ENCODE measurements around the gene TYRP1.

TYRP1 gene

DNA sequence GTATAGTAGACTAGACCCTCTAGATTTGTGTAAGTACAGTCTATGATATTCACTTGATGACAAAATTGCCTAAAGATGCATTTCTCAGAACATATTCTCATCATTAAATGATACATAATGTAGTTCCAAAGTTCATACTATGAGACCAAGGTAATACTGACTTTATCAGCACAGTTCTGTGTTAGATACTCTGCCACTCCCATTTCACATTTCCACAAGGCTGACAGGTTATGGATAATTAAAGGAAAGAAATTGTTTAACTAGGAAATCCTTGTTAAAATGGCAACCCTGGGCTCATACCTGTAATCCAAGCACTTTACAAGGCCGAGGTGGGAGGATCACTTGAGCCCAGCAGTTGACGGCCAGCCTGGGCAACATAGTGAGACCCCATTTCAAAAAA lies 33.6 kb downstream of the TYRP1 start:
- Histone ChIP-seq H3K36me3 (ENCODE audit: control insufficient read depth, insufficient read depth, low read length) (no peaks in the 10 kb centered on the region), H3K9me3 (ENCODE audit: control insufficient read depth, insufficient read depth, low read length) (no peaks in the 10 kb centered on the region), H3K4me1 (ENCODE audit: control insufficient read depth, insufficient read depth, low read length) (no peaks in the 10 kb centered on the region), H3K4me3 (ENCODE audit: low read length) (no peak overlapping the region), H3K27ac (ENCODE audit: low read length) (no peak overlapping the region), H3K27me3 (ENCODE audit: control insufficient read depth, insufficient read depth, low read length) (no peaks in the 10 kb centered on the region)
- no peak for DNase-seq (ENCODE audit: low read depth, low spot score)
- WGBS (ENCODE audit: insufficient coverage, insufficient read length) = no CpG with 5 or more reads among the region's 2 CpGs

DNA sequence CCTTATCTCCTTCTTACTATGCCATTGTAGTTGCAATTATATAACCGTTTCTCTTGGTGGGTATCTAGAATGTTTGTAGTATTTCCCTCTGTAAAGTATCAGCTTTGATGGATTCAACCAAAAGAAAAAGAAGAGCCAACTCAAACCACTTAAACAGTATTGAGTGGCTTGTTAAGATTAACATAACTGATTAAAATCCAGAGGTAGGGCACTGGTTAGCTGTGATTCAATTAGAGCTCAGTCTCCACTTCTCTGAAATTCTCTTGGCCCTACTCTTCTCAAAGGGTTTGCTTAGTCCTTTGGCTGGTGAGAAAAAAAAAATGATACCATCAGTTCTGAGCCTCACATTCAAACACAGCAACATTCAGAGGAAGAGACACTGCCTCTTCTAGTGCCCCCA lies 37.0 kb downstream of the TYRP1 start:
- no CpG with 5 or more reads among the region's 1 CpG for WGBS (ENCODE audit: insufficient coverage, insufficient read length)
- no peaks in the 10 kb centered on the region for H3K9me3 ChIP-seq (ENCODE audit: control insufficient read depth, insufficient read depth, low read length)

DNA sequence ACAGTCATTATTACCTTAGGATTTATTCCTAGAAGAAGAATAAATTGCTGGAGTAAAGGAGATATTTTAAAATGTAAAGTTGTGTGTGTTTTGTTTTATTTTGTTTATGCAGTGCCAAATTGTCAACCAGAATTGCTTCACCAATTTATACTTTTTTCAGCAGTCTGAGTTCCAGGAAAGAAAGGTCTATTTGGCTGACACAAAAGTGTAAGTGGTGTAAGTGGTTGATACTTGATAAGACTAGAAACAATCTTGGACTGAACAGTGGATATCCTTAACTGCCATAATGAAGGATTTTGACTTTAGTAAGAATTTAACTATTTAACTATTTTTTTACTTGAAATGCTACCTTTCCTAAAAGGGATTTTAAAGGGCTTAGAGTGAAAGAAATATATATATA lies 37.7 kb downstream of the TYRP1 start:
- H3K36me3 ChIP-seq (ENCODE audit: control insufficient read depth, insufficient read depth, low read length) = no peaks in the 10 kb centered on the region
- no peak for DNase-seq (ENCODE audit: low read depth, low spot score)

More for the DNA sequence above, 37.0 kb downstream of the TYRP1 start:
- no peak overlapping the region for H3K27ac ChIP-seq (ENCODE audit: low read length)
- no peaks in the 10 kb centered on the region for H3K27me3 ChIP-seq (ENCODE audit: control insufficient read depth, insufficient read depth, low read length)
- DNase-seq (ENCODE audit: low read depth, low spot score) = no peak
- no peaks in the 10 kb centered on the region for H3K4me1 ChIP-seq (ENCODE audit: control insufficient read depth, insufficient read depth, low read length)
- no peaks in the 10 kb centered on the region for H3K36me3 ChIP-seq (ENCODE audit: control insufficient read depth, insufficient read depth, low read length)
- no peak overlapping the region for H3K4me3 ChIP-seq (ENCODE audit: low read length)

DNA sequence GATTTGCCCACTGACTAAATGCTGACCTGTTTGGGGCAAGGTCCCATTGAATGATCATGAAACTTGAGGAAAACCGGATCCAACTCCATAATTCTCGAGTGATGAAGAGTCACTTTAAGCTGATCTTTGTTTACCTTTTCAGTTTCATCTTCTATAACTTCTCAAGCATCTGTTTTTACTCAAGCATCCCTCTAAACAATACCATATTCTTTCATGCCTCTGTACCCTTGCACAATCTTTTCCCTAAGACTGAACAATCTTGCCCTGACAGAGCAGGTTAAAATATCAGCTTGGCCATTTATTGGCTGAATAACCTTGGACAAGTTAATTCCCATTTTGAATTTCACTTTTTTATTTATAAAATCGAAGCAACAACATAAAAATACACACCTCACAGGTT lies 39.8 kb downstream of the TYRP1 start:
- no peak overlapping the region for H3K4me3 ChIP-seq (ENCODE audit: low read length)
- WGBS (ENCODE audit: insufficient coverage, insufficient read length) = no CpG with 5 or more reads among the region's 3 CpGs

More for the DNA sequence above, 37.7 kb downstream of the TYRP1 start:
- Histone ChIP-seq H3K4me3 (ENCODE audit: low read length) (no peak overlapping the region), H3K27me3 (ENCODE audit: control insufficient read depth, insufficient read depth, low read length) (no peaks in the 10 kb centered on the region), H3K9me3 (ENCODE audit: control insufficient read depth, insufficient read depth, low read length) (no peaks in the 10 kb centered on the region), H3K27ac (ENCODE audit: low read length) (no peak overlapping the region), H3K4me1 (ENCODE audit: control insufficient read depth, insufficient read depth, low read length) (no peaks in the 10 kb centered on the region)

DNA sequence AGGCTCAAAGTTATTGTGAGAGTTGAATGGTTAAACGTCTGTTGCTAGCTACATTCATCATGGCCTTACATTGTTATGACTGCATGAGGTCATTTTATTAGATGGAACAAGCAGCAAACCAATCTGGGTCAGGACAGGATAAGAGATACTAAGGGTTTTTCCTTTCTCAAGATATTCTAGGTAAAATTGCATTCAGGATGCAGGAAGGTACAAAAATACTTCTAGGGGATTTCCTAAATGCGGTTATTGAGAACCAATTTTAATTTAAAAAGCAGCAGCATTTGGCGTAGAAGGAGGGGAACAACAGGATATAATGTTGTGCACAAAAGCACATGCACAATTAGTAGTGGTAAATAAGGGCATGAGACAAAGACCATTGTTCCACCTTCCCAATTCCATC lies 42.5 kb downstream of the TYRP1 start:
- Histone ChIP-seq H3K4me3 (ENCODE audit: low read length) (no peak overlapping the region), H3K27me3 (ENCODE audit: control insufficient read depth, insufficient read depth, low read length) (no peaks in the 10 kb centered on the region), H3K4me1 (ENCODE audit: control insufficient read depth, insufficient read depth, low read length) (no peaks in the 10 kb centered on the region), H3K27ac (ENCODE audit: low read length) (no peak overlapping the region), H3K9me3 (ENCODE audit: control insufficient read depth, insufficient read depth, low read length) (no peaks in the 10 kb centered on the region), H3K36me3 (ENCODE audit: control insufficient read depth, insufficient read depth, low read length) (no peaks in the 10 kb centered on the region)
- no CpG with 5 or more reads among the region's 3 CpGs for WGBS (ENCODE audit: insufficient coverage, insufficient read length)
- no peak for DNase-seq (ENCODE audit: low read depth, low spot score)

More for the DNA sequence above, 39.8 kb downstream of the TYRP1 start:
- H3K36me3 ChIP-seq (ENCODE audit: control insufficient read depth, insufficient read depth, low read length) = no peaks in the 10 kb centered on the region
- no peaks in the 10 kb centered on the region for H3K27me3 ChIP-seq (ENCODE audit: control insufficient read depth, insufficient read depth, low read length)
- H3K9me3 ChIP-seq (ENCODE audit: control insufficient read depth, insufficient read depth, low read length) = no peaks in the 10 kb centered on the region
- no peak for DNase-seq (ENCODE audit: low read depth, low spot score)
- no peaks in the 10 kb centered on the region for H3K4me1 ChIP-seq (ENCODE audit: control insufficient read depth, insufficient read depth, low read length)
- H3K27ac ChIP-seq (ENCODE audit: low read length) = no peak overlapping the region

DNA sequence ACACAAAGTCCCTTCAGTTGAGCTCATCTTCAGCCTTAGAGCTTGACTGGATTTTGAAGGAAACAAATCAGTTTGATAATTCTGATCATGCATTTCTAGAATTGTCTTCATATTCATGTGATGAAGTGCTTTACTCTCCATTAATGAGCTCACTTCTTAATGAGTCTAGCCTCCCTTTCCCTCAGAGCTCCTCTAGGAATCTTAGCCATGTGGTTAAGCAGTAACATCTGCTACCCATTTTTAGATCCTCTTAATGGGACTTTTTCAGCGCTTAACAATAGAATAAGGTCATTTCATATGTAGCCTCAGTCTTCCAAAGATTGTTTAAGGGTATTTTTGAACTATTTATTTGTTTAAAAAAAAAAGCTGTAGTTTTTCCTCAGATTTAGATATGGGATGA lies 44.7 kb downstream of the TYRP1 start:
- no peaks in the 10 kb centered on the region for H3K27me3 ChIP-seq (ENCODE audit: control insufficient read depth, insufficient read depth, low read length)
- H3K9me3 ChIP-seq (ENCODE audit: control insufficient read depth, insufficient read depth, low read length) = no peaks in the 10 kb centered on the region
- no peak overlapping the region for H3K4me3 ChIP-seq (ENCODE audit: low read length)
- H3K27ac ChIP-seq (ENCODE audit: low read length) = no peak overlapping the region
- H3K4me1 ChIP-seq (ENCODE audit: control insufficient read depth, insufficient read depth, low read length) = no peaks in the 10 kb centered on the region
- H3K36me3 ChIP-seq (ENCODE audit: control insufficient read depth, insufficient read depth, low read length) = no peaks in the 10 kb centered on the region
- no peak for DNase-seq (ENCODE audit: low read depth, low spot score)
- WGBS (ENCODE audit: insufficient coverage, insufficient read length) = no CpG with 5 or more reads among the region's 1 CpG

DNA sequence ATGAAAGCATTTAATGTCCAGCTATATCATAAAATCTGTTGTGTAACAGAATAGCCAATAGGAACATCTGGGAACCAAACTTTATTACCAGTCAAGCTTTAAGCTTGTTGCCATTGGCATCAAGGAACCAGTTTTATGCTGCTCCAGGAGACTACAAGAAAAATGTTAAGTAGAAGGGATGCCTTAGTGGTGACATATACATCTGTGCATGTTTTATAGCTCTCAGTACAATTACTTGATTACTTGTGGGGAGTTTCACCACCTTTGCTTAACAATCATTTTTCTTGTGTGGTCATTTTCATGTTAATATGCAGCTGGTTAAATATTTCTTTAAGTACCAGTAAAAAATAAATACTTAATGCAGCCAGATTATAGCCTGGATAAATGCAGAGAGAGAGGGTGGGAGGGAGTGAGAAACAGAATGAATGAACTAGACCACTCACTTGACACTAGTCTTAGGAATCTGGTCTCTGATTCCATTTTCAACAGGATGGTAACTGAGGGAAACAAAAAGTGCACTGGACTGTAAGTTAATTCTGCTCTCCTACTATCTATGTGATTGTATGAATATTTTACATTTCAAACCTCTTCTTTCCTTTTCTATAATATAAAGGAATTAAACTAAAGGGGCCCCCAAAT lies 45.9 kb downstream of the TYRP1 start:
- H3K4me3 ChIP-seq (ENCODE audit: low read length) = no peak overlapping the region
- H3K36me3 ChIP-seq (ENCODE audit: control insufficient read depth, insufficient read depth, low read length) = no peaks in the 10 kb centered on the region
- DNase-seq (ENCODE audit: low read depth, low spot score) = no peak
- no peak overlapping the region for H3K27ac ChIP-seq (ENCODE audit: low read length)
- no peaks in the 10 kb centered on the region for H3K4me1 ChIP-seq (ENCODE audit: control insufficient read depth, insufficient read depth, low read length)
- no peaks in the 10 kb centered on the region for H3K27me3 ChIP-seq (ENCODE audit: control insufficient read depth, insufficient read depth, low read length)
- H3K9me3 ChIP-seq (ENCODE audit: control insufficient read depth, insufficient read depth, low read length) = no peaks in the 10 kb centered on the region

DNA sequence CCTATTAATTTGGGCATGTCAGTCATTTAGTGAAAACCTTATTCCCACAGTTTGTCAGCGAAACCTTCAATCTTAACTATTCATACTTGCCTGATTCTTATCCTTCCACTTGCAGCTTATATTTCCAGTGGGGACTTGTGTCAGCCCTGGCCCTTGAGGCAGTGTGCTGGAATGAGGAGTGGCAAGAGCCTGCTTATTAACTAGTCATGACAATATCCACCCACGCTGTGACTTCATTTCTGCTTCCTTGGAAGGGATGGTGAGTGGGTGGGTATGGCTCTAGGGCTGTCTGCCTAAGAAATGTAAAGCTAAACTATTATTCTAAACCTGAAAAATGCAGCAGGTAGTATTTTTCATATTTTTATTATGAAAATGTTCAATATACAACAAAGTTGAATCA lies 47.7 kb downstream of the TYRP1 start:
- DNase-seq (ENCODE audit: low read depth, low spot score) = no peak

DNA sequence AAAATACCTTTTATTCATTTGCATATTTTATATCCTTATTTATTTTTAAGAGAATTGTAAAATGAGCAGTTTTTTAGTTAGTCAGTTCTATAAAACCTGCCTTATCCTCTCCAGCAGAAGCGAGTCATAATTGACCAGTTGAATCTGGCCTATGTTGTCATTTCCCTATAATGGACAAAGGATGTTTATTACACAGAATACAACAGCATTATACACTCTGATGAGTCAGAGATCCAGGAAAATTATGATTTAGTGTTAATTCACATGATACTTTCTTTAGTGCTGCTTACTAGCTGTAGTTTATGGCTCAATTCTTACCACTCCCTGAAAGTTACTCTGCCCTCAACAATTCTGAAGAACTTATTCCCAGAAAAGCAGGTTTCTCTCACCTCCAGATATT lies 54.8 kb downstream of the TYRP1 start:
- no peak overlapping the region for H3K4me3 ChIP-seq (ENCODE audit: low read length)
- no peaks in the 10 kb centered on the region for H3K36me3 ChIP-seq (ENCODE audit: control insufficient read depth, insufficient read depth, low read length)
- H3K27ac ChIP-seq (ENCODE audit: low read length) = no peak overlapping the region
- no peaks in the 10 kb centered on the region for H3K4me1 ChIP-seq (ENCODE audit: control insufficient read depth, insufficient read depth, low read length)
- DNase-seq (ENCODE audit: low read depth, low spot score) = no peak
- no CpG with 5 or more reads among the region's 1 CpG for WGBS (ENCODE audit: insufficient coverage, insufficient read length)
- H3K27me3 ChIP-seq (ENCODE audit: control insufficient read depth, insufficient read depth, low read length) = no peaks in the 10 kb centered on the region
- H3K9me3 ChIP-seq (ENCODE audit: control insufficient read depth, insufficient read depth, low read length) = no peaks in the 10 kb centered on the region

More for the DNA sequence above, 47.7 kb downstream of the TYRP1 start:
- H3K27me3 ChIP-seq (ENCODE audit: control insufficient read depth, insufficient read depth, low read length) = no peaks in the 10 kb centered on the region
- no peaks in the 10 kb centered on the region for H3K9me3 ChIP-seq (ENCODE audit: control insufficient read depth, insufficient read depth, low read length)
- no CpG with 5 or more reads among the region's 2 CpGs for WGBS (ENCODE audit: insufficient coverage, insufficient read length)
- H3K36me3 ChIP-seq (ENCODE audit: control insufficient read depth, insufficient read depth, low read length) = no peaks in the 10 kb centered on the region
- H3K4me1 ChIP-seq (ENCODE audit: control insufficient read depth, insufficient read depth, low read length) = no peaks in the 10 kb centered on the region
- H3K4me3 ChIP-seq (ENCODE audit: low read length) = no peak overlapping the region
- no peak overlapping the region for H3K27ac ChIP-seq (ENCODE audit: low read length)

DNA sequence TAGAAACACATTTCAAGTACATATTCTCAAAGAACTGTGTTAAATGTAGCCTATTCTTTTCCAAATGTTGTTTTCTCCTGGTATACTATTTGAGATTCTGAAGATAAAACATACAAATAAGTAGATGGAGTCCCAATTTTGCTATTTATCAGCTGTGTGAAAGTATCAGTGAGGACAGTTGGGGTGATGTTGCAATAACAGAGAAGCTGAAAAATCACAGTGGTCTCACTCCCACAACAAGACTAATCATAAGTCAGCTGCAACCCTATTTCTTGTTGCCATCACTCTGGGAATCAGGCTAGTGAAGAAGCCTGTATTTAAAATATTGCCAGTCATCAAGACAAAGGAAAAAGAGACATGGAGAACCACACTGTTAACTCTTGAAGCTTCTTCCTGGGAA lies 55.8 kb downstream of the TYRP1 start:
- no peaks in the 10 kb centered on the region for H3K27me3 ChIP-seq (ENCODE audit: control insufficient read depth, insufficient read depth, low read length)
- H3K36me3 ChIP-seq (ENCODE audit: control insufficient read depth, insufficient read depth, low read length) = no peaks in the 10 kb centered on the region
- no peak overlapping the region for H3K27ac ChIP-seq (ENCODE audit: low read length)
- H3K4me1 ChIP-seq (ENCODE audit: control insufficient read depth, insufficient read depth, low read length) = no peaks in the 10 kb centered on the region
- no peak overlapping the region for H3K4me3 ChIP-seq (ENCODE audit: low read length)
- no peaks in the 10 kb centered on the region for H3K9me3 ChIP-seq (ENCODE audit: control insufficient read depth, insufficient read depth, low read length)
- no peak for DNase-seq (ENCODE audit: low read depth, low spot score)

DNA sequence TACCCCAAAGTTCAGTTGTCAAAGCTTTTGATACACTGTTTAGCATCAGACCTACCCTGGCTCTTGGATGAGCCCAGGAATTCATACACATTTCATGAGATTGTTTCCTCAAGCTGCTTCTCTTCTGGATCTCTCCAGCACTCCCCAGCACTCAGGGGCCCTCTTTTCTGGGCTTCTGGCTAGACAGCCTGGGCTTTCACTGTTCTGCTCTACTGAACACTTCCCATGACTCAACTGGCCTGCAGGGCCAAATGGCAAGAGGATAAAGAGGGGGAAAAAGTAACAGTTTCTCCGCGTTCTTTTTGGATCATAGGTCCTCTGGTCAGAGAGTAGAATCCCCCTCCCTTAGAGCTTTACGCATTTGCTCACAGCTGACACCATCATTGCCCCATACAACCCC lies 60.7 kb downstream of the TYRP1 start:
- H3K27ac ChIP-seq (ENCODE audit: low read length) = no peak overlapping the region
- no peaks in the 10 kb centered on the region for H3K27me3 ChIP-seq (ENCODE audit: control insufficient read depth, insufficient read depth, low read length)
- H3K4me1 ChIP-seq (ENCODE audit: control insufficient read depth, insufficient read depth, low read length) = no peaks in the 10 kb centered on the region
- H3K36me3 ChIP-seq (ENCODE audit: control insufficient read depth, insufficient read depth, low read length) = no peaks in the 10 kb centered on the region
- H3K4me3 ChIP-seq (ENCODE audit: low read length) = no peak overlapping the region
- WGBS (ENCODE audit: insufficient coverage, insufficient read length) = no CpG with 5 or more reads among the region's 3 CpGs
- no peaks in the 10 kb centered on the region for H3K9me3 ChIP-seq (ENCODE audit: control insufficient read depth, insufficient read depth, low read length)
- no peak for DNase-seq (ENCODE audit: low read depth, low spot score)

All from iPS DF 6.9 (cell line).